HG03135 (cell line): Measurements from ENCODE around the gene CLCN1.
A peak's percentile ranks its signal among the peaks of the same experiment; 100 is the strongest.
"Not testable (repeated sequence)": the region's sequence is repeated elsewhere in the genome, so short reads cannot be mapped to it uniquely, and the experiment has no call there.

Experiments
- ATAC-seq: cut with Tn5 transposase; IDR thresholded peaks from one replicate; pipeline ENCODE4 v1.9.1; 2021; ENCODE audit warnings: mild to moderate bottlenecking, moderate library complexity; ENCODE audit not compliant: unreplicated experiment

Gene CLCN1

DNA sequence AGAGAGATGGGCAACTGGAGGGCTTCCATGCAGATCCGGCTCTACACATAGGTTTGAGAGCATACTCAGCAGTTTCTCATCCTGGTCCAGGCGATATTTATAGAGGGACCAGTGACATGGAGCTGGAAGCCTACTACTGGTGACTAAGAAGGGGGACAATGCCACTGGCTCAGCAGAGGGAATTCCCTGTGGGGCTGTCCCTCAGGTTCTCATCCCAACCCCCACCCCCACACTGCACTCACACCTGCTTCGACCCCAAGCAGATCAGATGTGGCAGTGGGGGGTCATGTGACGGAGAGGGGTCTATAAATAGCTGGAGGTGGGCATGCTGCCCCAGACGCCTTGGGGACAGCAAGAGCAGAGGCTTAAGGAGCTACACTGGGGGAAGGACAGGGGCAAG lies at the start of gene CLCN1:
TSS of gene CLCN1 (plus strand) at position 336 of the 400 bp plus-strand sequence. CDS start 102 bp downstream, outside the sequence.
- ATAC-seq = no peak

DNA sequence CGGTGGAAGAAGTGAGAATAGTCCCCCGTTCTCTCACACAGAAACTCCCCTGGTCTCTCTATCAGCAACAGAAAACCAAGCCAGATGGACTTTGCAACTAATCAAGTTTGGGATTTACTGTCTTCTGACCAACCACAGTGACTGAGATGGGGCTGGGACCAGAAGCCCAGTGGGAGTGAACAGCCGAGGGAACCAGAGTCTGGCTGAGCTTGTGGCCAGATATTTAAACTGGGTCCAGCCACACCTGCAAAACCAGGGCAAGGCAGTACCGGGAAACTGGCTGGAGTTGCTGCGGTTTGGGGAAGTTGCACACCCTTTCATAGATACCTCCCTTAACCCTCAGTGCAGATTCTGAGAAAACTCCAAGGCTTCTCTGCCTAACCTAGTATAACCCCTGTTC lies 46.7 kb upstream of the CLCN1 start:
- no peak for ATAC-seq

DNA sequence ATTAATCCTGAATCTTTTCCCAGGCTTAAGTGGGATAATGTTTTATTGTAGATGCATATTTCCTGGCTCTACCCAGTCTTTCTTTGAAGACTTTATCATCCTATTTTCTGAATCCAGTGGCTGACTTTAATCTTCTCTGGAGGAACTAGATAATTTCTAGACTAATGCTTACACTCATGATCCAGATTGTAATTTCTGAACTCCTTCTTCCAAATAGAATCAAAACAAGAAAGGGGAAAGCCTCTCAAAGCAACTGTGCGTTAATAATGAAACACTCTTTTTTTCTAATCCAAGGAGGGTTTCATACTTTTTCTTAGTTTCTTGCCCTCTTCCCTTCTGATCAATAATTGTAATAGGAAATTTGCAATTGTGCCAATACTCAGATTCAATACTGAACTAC lies 44.7 kb upstream of the CLCN1 start:
- no peak for ATAC-seq

DNA sequence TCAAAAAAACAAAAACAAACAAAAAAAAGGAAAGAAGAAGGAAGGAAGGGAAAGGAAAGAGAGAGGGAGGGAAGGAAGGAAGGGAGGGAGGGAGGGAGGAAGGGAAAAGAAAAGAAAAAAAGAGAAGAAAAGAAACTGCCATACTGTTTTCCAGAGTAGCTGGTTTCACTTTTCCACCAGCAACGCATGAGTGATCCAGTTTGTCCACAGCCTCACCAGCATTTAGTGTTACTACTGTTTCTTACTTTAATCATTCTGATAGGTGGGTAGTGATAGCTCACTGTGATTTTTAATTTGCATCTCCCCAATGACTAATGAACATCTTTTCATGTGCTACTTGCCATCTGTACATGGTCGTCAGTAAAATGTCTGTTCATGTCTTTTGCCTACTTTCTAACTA lies 43.0 kb upstream of the CLCN1 start:
- no peak for ATAC-seq

DNA sequence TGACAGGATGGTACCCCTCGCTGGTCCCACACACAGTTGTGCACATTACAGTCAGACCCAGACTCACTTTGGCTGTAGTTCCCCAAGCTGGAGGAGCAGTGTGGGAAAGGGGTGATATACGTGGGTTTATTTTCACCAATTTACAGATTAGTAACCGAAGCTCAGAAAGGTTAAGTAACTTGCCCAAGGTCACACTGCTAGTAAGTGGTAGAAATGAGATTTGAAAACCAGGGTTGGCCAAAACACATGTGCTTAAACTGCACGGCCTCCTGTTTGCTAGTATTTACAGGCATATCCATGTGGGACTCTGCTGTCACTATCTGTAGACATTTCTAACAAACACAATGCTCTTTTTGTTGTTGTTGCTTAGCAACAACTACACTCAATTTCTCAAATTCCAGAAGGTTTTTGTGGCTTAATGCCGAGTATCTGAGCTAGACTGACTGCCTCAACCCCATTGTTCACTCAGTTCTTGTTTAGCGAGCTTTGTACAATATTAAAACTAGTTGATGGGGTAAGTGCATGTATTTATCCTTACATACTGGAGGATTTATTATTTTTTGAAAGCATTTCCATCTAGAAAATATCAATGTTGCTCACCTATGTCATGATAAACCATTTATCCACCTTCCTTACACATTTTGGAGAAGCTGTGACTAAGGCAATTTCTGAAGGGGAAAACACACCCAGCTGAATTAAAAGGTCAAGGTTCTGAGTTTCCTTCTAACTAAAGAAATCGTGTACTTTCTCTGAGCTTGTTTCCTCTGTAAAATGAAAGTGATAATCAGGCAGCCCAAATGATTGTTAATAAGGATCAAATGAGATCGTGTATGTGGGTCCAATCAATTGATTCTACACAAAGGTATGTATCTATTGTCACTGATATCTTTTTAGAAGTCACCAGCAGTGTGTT lies 36.5 kb upstream of the CLCN1 start:
- peak; percentile 47 for ATAC-seq

DNA sequence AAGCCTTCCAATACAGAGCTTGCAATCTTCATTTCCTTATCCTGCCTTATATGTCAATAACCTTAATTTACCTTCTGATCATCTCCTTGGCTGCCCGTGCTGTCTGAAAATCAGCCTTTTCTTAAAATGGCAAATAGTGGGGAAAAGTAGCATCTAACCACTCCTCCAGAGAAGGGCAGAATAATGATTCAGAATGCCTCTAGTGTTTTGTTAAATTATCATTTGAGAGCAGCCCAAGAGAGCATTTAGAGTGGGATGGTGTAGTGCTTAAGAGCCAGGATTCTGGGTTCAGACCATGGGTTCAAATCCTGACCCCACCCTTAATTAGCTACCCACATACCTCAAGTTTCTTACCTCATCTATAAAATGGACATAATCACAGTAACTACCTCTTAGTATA lies 35.8 kb upstream of the CLCN1 start:
- no peak for ATAC-seq

DNA sequence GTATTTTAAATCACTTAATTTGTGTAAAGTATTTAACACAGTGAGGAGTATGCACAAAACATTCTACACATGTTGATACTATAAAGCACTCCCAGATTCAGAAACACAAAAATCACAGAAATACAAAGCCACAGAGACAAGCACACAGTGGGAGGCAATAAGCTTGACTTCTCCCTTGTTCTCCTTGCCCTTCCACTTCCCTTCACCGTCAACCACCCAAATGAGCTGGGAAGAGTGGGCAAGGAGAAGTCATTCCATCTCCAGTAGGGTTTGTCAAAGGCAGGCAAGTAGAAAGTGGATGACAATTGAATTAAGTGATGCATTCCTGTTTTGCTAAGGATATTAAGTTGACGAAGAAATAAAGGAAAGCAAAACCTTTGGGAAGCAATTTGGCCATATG lies 35.3 kb upstream of the CLCN1 start:
- ATAC-seq = no peak

DNA sequence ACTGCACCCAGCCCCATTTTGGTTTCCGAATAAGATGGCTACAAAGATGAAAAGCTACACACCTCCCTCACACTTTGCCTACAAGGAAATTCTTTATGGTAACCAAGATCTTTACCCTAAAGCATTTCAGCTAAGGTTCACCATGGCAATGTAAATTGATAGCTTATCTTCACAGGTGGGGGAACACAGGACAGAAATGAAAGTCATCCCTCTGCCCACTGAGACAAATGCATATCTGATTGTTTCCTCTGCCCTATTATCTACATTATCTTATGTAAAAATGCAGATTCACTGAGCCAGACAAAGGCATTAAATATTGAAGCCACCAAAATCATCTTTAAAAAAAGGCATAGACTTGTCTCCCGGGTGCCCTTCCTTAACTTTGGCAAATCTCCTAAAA lies 34.4 kb upstream of the CLCN1 start:
- no peak for ATAC-seq

DNA sequence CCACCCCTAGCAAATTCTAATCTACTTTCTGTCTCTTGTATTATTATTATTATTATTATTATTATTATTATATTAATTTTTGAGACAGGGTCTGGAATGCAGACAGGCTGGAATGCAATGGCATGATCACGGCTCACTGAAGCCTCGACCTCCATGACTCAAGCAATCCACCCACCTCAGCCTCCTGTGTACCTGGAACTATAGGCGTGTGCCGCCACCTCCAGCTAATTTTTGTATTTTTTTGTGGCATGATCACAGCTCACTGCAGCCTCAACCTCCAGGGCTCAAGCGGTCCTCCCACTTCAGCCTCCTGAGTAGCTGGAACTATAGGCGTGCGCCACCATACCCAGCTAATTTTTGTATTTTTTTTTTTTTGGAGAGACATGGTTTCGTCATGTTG lies 33.8 kb upstream of the CLCN1 start:
- no peak for ATAC-seq

DNA sequence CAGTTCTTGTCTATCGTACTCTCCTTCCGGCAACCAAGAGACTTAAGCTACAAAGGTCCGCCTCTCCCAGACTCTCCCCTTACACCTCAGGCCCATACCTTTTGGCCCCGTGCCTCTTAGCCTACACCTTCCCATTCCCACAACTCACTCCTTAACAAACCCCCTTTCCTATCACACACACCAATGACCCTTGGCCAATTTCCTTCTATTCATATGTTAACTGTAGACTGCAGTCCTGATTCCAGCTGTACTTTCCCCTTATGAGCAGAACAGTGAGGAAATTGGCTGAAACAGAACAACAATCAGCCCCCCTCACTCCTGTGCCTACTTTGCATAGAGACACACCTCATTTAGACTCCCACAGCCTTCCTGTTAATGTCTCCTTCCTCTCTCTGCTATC lies 32.5 kb upstream of the CLCN1 start:
- ATAC-seq = no peak

DNA sequence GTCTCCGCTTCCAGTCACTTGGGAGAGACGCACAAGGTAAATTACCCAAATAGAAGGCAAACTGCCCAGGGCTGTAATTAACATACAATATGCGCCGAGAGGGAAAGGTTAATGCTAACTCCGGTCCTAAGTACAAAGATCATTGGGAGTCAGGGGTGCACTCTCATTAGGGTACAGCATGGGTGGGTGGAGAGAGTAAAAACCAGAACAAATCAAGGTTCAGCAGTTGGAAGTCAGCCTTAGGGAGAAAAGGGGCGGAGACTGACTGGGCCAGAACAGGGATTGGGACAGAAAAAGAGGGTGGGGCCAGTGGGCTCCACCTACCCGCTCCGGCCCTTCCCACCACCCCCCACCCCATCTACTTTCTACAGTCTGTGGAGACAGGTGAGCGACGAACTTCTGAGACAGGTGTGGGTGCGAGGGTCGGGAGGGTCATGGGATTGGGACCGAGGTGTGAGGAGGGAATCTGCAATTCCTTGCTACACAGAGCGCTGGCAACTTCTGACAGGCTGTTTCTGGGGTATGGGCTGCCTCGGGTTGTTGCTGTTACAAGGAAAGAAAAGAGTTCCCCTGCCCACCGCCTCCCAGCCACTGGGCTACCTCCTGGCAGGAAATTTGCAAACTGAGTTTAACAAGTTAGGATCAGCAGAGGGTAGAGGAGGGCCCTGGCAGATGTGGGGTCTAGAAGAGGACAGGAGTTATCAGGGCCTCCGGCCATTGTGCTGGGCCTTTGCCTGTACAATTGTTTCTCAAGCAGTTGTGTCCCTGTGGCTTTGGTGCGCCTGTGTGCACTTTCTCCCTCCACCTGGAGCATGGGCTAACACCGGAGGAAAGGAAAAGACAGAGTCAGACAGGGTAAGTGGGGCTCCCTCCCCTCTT lies 31.1 kb upstream of the CLCN1 start, which contains the start of gene TMEM139:
TSS of gene TMEM139 (plus strand) at position 368 of the 879 bp plus-strand sequence. CDS start 1,000 bp downstream, outside the sequence.
- no peak for ATAC-seq

DNA sequence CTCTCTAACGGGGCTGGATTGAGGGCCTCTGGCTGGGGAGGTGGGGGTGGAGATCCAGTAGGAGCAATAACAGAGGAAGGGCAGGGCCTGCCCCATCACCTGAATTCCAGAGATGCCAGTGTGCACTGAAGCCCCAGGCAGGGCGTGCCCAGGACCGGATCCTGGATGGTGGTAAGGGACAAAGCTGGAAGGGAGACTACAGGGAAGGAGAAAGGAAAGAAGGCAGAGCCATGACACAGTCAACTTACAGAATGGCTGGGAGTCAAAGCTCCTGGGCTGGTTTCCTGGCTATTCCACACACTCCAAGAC lies 30.5 kb upstream of the CLCN1 start:
- ATAC-seq = no peak

DNA sequence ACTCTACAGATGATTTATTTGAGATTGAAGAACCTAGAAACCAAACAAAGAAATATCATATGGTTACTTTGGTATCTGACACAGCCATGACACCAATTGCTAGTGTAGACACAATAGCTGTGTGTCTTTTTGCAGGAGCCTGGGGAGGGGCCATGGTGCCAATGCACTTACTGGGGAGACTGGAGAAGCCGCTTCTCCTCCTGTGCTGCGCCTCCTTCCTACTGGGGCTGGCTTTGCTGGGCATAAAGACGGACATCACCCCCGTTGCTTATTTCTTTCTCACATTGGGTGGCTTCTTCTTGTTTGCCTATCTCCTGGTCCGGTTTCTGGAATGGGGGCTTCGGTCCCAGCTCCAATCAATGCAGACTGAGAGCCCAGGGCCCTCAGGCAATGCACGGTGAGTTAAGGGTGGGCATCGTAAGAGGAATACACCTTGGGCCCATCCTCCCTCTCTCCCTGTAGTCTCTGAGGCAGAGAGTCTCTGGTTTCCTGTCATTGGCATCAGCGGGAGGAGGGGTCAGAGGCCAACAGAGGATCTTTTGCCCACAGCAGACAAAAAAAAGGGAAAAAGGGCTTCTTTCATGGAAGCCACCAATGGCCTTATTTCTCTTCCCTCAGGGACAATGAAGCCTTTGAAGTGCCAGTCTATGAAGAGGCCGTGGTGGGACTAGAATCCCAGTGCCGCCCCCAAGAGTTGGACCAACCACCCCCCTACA lies 29.9 kb upstream of the CLCN1 start:
- no peak for ATAC-seq

DNA sequence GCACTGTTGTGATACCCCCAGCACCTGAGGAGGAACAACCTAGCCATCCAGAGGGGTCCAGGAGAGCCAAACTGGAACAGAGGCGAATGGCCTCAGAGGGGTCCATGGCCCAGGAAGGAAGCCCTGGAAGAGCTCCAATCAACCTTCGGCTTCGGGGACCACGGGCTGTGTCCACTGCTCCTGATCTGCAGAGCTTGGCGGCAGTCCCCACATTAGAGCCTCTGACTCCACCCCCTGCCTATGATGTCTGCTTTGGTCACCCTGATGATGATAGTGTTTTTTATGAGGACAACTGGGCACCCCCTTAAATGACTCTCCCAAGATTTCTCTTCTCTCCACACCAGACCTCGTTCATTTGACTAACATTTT lies 29.4 kb upstream of the CLCN1 start:
- no peak for ATAC-seq

DNA sequence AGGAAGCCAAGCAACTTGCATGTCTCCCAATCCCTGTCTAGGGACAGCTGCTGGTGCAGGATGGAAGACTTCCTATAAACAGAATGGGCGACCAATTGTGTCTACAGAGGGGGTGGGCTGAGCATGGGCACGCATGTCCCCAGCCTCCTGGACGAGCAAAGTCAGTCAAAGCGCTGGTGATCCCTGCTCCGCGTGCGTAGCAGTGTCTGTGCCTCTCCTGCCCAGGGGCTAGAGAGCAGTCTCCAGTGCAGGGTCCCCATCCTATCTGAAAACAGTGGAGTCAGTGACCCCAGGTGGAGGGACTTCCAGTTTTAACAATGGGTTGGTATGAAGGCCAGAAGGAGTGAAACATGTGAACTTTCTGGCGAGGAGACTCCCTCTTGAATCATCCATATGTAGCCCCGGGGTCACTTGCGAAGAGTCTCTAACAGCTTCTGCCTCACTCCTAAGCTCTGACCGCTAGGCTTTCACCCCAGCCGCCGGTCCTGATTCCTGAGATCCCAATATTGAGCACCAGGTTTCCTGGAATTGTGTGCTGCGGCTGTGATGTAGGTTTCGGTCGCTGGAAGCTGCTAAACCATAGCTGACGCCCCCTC lies 28.5 kb upstream of the CLCN1 start:
- no peak for ATAC-seq

DNA sequence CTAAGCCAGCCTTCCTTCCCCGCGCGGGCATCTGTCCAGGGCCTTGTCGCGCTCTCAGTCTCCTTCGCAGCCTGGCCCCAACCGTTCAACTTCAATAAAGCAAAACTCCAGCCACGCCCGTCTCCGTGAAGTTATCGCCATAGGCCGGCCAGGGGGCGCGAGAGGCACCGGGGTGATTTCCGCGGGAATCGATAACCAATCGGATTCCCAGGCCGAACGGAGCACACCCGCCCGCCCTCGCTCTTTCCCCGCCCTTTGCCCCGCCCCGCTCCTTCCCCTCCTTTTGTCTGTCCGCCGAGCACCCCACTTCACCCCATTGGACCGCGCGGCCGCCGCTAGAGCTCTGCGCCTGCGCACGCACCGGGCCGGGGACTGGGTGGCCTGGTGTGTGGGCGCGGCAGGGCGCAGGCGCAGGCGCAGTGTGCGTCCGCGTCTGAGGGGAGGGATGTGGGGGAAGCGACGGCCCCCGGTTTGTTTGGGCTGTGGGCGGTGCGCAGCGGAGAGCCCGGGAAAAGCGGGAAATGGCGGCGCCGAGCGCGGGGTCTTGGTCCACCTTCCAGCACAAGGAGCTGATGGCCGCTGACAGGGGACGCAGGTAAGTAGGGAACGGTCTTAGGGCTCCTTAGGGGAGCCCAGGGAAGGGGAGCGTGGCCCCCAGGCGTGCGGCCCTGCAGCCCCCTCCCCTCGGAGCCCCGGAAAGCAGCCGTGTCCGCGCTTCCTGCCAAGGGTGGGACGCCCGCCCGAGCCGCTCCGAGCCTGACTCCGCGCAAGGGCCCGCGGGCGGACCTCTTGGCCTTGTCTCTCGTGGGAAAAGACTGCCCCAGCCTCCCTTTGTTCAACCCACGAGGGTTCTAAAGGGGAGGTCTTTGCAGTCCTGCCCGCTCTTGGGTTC lies 27.7 kb upstream of the CLCN1 start, which contains the start of gene CASP2:
TSS of gene CASP2 (plus strand) at position 417 of the 892 bp plus-strand sequence. CDS start at position 522, 105 bp downstream.
- peak; percentile 88 for ATAC-seq

DNA sequence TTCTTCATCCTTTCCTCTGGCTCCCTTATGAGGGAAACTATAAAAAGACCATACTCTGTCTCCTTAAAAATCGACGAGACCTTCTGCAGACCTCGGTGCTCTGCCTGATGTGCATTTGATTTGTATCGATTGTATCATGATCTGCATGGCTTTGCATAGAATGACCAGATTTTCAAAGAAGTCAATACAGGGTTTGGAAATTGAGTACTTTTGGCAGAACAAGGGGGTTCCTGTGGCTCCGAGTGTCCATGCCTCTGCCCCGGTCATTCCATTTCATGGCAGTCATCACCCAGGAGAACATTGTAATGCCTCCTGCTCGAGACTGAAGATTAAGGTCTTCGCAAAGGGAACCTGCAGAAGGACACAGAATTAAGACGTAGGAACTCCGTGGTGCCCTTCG lies 27.1 kb upstream of the CLCN1 start:
- ATAC-seq = no peak

DNA sequence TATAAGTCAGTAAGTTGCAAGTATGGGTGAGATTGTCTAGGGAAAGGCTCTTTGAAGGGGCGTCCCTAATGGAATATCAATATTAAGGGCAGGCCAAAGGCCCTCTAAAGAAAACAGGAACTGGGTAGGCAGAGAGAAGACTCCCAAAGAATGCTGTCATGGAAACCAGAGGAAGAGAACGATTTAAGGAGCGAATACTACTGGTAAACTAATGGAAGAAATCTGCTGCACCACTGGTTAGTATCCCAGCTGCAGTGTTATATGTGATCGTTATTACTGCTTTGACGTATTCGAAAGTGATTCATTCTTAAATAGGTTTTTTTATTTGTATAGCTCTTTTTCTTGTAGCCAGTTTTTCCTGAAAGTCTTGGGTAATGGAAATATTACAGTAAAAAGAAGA lies 26.5 kb upstream of the CLCN1 start:
- no peak for ATAC-seq

DNA sequence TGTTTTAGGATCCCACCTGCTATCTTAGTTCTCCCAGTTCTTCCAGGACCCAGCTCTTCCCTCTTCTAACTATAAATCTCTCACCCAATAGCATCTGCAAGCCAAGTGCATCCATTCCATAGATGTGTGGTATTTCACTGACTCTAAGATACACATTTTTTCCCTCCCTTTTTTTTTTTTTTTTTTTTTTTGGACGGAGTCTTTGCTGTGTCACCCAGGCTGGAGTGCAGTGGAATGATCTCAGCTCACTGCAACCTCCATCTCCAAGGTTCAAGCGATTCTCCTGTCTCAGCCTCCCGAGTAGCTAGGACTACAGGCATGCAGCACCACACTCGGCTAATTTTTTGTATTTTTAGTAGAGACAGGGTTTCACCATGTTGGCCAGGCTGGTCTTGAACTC lies 26.0 kb upstream of the CLCN1 start:
- ATAC-seq = not testable (repeated sequence)

DNA sequence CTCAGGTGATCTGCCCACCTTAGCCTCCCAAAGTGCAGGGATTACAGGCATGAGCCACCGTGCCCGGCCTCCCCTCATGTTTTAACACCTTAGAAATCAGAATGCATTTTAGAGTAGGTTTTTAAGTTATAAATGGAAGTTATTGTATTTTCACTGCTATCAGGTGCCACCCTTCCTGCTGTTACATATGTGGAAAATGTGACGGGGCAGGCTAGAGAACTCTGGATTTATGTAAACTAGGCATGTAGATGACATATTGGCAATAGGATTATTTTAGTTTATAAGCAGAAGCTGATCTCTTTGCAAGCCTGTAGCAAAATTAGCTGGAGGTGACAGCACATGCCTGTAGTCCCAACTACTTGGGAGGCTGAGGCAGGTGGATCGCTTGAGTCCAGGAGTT lies 25.6 kb upstream of the CLCN1 start:
- ATAC-seq = no peak
